Bronchial epithelial cell (primary cell): ENCODE data around the gene SLC9A9. TPM values are rescaled to one million over a fixed set of nuclear protein-coding genes. Genes with fewer than 3 reads are reported as not detected.

Experiments used
- DNase-seq: peaks from one replicate; pipeline ENCODE4 v3.0.0-alpha.2; 2010; ENCODE audit warnings: low read depth
- FAIRE-seq: peaks from 2 replicates; lab custom pipeline; 2011; peaks lifted over from hg19 to GRCh38; lab: Jason Lieb, UNC
- H3K27me3 ChIP-seq: 2 replicates; pipeline ENCODE4 v1.5.1; 2011; ENCODE audit warnings: low read length; ENCODE audit not compliant: control insufficient read depth, insufficient read depth
- H3K36me3 ChIP-seq: 2 replicates; pipeline ENCODE4 v1.5.1; 2011; ENCODE audit warnings: low read length; ENCODE audit not compliant: control insufficient read depth, insufficient read depth
- H3K4me3 ChIP-seq: 2 replicates; pipeline ENCODE4 v1.5.1; 2011; ENCODE audit warnings: mild to moderate bottlenecking, low read depth, low read length, control low read depth
- total RNA-seq: library from RNA; depleted of rRNA; stranded (reverse); fragments of >200 nt; gene quantifications from 2 replicates; pipeline ENCODE4 v1.2.1, GENCODE V29; 2014
- TF ChIP-seq, protein P1 (sequence below): IDR thresholded peaks from 2 replicates; pipeline ENCODE4 v1.5.1; 2011; ENCODE audit warnings: mild to moderate bottlenecking, moderate library complexity, low read length, control low read depth, inconsistent platforms; ENCODE audit not compliant: insufficient read depth, severe bottlenecking

Gene SLC9A9
- total RNA-seq, 1 donor from 2014 or later, result 1.3 TPM

DNA sequence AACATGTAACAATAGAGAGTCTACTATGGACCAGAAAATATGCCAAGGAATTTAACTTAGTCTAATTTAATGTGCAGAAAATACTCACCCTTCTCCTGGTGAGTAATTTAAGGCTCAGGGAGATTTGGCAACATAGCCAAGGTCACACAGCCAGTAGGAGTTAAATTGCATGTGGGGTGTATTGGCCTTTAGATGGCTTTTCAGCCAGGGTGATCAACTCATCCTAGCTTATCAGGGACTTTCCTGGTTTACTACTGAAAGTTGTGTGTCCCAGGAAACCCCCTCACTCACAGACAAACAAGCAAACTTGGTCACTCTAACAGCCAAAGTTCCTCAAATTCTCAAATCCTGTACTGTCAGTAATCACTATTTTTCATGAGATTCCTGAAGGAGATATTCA, 2.6 kb upstream of the SLC9A9 start:
- Histone ChIP-seq H3K4me3 (no peak overlapping the region), H3K36me3 (no peaks in the 10 kb centered on the region), H3K27me3 (no peaks in the 10 kb centered on the region)
- TF ChIP-seq, protein P1, sequence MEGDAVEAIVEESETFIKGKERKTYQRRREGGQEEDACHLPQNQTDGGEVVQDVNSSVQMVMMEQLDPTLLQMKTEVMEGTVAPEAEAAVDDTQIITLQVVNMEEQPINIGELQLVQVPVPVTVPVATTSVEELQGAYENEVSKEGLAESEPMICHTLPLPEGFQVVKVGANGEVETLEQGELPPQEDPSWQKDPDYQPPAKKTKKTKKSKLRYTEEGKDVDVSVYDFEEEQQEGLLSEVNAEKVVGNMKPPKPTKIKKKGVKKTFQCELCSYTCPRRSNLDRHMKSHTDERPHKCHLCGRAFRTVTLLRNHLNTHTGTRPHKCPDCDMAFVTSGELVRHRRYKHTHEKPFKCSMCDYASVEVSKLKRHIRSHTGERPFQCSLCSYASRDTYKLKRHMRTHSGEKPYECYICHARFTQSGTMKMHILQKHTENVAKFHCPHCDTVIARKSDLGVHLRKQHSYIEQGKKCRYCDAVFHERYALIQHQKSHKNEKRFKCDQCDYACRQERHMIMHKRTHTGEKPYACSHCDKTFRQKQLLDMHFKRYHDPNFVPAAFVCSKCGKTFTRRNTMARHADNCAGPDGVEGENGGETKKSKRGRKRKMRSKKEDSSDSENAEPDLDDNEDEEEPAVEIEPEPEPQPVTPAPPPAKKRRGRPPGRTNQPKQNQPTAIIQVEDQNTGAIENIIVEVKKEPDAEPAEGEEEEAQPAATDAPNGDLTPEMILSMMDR, result no peak
- no peak for FAIRE-seq
- DNase-seq, result peak; percentile 54

DNA sequence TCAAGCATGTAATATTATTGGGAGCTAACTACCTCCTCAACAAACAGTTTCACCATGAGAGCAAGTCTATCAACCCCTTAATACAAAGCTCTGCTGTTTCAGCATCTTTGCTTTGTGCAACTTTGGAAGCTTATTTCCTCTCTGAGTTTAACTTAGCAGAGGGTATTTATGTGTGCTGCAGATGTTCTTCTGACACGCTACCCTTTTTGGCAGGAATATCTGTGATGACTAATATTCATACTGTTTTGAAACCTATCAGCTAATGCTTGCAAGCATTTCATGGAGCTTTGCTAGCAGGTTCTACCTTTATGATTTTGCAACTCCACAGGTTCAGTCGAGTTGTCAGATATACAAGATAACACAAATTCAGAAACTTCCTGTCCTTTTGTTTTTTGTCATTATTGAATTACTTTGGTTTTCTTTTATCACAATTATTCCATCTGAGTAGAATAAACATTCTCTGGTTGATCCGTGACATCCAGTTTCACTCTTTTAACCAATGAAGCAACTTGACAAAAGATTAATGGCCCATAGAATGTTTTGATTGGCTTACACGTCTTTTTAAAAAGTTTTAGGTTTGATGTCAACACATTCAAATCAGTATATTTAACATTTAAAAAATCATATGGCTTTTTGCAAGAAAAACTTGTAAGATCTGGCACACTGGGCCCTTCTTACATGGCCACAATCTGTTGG, 1.7 kb upstream of the SLC9A9 start:
- H3K4me3 ChIP-seq, result no peak overlapping the region
- no peaks in the 10 kb centered on the region for H3K27me3 ChIP-seq
- DNase-seq, result peak; percentile 95
- H3K36me3 ChIP-seq, result no peaks in the 10 kb centered on the region
- TF ChIP-seq, protein P1, result no peak
- no peak for FAIRE-seq

DNA sequence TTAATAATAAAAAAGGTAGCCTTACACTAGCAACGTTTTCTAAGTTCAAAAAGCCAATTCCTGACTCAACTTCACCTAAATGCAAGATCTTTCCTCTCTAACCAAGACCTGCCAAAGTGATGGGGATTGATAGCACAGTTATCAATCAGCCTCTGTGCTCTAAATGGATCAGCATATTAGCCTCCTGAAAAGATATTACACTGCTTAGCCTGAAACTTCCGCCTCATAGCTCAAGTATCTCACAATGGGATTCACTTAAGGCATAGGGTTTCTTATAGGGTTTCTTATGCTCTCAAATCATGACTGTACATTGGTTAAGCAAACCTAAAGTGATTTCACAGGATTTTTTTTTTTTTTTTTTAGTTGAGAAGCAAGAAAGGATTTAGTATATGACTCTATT, 436 bp upstream of the SLC9A9 start:
- Histone ChIP-seq H3K27me3 (no peaks in the 10 kb centered on the region), H3K4me3 (no peak overlapping the region), H3K36me3 (no peaks in the 10 kb centered on the region)
- TF ChIP-seq, protein P1, result no peak
- no peak for FAIRE-seq
- DNase-seq, result no peak

DNA sequence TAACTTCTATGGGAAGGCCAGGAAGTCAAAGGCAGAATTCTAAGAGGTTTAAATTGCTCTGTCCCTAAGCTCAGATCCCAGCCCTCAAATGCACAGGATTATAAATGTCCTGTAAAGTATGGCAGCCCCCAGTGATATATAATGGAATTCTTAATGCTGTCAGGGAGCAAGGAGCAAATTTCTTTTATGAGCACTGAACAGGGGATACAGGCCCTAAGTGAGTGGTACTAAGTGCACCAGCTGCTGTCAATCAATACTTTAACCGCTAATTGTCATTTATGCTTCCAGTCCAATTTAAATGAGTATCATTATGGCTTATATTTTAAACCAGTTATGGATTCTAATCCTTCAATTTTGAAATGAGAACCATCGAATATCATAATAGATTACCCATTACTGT, 4.7 kb downstream of the SLC9A9 start:
- DNase-seq (no peak), FAIRE-seq (no peak)
- TF ChIP-seq, protein P1, result no peak
- Histone ChIP-seq H3K36me3 (no peaks in the 10 kb centered on the region), H3K27me3 (no peaks in the 10 kb centered on the region), H3K4me3 (no peak overlapping the region)

DNA sequence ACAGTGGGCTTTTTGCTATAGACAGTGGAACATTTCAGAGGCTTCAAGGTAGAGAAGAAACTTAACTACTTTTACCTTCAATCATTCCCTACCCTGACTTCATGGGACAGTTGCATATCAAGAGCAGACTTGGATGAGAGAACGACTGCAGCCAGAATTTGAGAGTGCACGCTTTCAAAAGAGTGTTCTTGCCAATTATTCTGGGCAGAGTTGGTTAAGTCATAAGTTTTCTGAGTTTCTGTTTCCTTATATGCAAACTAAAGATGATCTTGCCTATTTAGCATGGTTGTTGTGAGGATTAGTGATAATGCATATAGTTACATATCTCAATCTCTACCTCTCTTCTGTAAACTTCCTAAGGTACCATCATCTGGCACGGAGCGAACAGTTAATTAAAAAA, 7.6 kb downstream of the SLC9A9 start:
- H3K36me3 ChIP-seq, result no peaks in the 10 kb centered on the region
- FAIRE-seq (no peak), DNase-seq (no peak)
- no peak overlapping the region for H3K4me3 ChIP-seq
- H3K27me3 ChIP-seq, result no peaks in the 10 kb centered on the region
- TF ChIP-seq, protein P1, result no peak

DNA sequence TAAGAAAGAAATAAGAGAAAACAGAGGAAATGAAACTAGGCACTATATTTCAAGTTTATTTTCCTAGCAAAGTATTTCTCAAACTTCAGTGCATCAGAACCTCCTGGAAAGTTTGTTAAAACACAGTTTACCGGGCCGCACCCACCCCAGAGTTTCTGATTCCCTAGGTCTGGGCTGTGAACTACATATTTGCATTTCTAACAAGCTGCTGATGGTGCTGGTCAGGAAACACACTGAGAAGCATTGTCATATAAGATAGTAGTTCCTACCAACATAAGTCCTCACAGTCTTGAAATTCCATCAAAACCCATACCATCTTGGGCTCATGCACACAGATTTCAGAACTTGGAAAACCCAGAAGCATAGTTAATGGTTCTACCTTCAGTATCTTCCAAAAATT, 8.3 kb downstream of the SLC9A9 start:
- no peak for DNase-seq
- Histone ChIP-seq H3K36me3 (no peaks in the 10 kb centered on the region), H3K4me3 (no peak overlapping the region), H3K27me3 (no peaks in the 10 kb centered on the region)
- FAIRE-seq, result no peak
- TF ChIP-seq, protein P1, result no peak
